Osteocyte (in vitro differentiated cells): Measurements from ENCODE around the gene IKZF3. TPM values are rescaled to one million over a fixed set of nuclear protein-coding genes. Genes with fewer than 3 reads are reported as not detected.

ENCODE experiments used
- DNase-seq: peaks from one replicate; pipeline ENCODE4 v3.0.0; 2021; ENCODE audit warnings: mixed read lengths; ENCODE audit not compliant: unreplicated experiment; ENCODE audit errors: extremely low spot score
- H3K27ac Mint-ChIP-seq: one replicate; pipeline ENCODE4 v1.8.0; 2021; ENCODE audit warnings: mild to moderate bottlenecking, mixed read lengths; ENCODE audit not compliant: unreplicated experiment
- H3K27me3 Mint-ChIP-seq: one replicate; pipeline ENCODE4 v1.8.0; 2021; ENCODE audit warnings: mixed read lengths; ENCODE audit not compliant: unreplicated experiment
- H3K36me3 Mint-ChIP-seq: one replicate; pipeline ENCODE4 v1.8.0; 2021; ENCODE audit warnings: mixed read lengths; ENCODE audit not compliant: unreplicated experiment
- H3K4me1 Mint-ChIP-seq: one replicate; pipeline ENCODE4 v1.8.0; 2021; ENCODE audit warnings: mixed read lengths; ENCODE audit not compliant: unreplicated experiment
- H3K4me3 Mint-ChIP-seq: one replicate; pipeline ENCODE4 v1.8.0; 2021; ENCODE audit warnings: mild to moderate bottlenecking, moderate library complexity, mixed read lengths; ENCODE audit not compliant: unreplicated experiment
- H3K9me3 Mint-ChIP-seq: one replicate; pipeline ENCODE4 v1.8.0; 2021; ENCODE audit warnings: mixed read lengths; ENCODE audit not compliant: unreplicated experiment
- total RNA-seq: library from RNA; stranded (reverse); gene quantifications from 2 replicates; pipeline ENCODE4 v1.2.1, GENCODE V29; 2021
- TF ChIP-seq, protein P1 (sequence below): fragments of 200-600 bp; sonication (generic); IDR thresholded peaks from 2 replicates; pipeline ENCODE4 v1.5.0; 2021; ENCODE audit warnings: antibody characterized with exemption, mild to moderate bottlenecking, moderate library complexity

Gene IKZF3
- total RNA-seq, 1 donor from 2014 or later = not detected

DNA sequence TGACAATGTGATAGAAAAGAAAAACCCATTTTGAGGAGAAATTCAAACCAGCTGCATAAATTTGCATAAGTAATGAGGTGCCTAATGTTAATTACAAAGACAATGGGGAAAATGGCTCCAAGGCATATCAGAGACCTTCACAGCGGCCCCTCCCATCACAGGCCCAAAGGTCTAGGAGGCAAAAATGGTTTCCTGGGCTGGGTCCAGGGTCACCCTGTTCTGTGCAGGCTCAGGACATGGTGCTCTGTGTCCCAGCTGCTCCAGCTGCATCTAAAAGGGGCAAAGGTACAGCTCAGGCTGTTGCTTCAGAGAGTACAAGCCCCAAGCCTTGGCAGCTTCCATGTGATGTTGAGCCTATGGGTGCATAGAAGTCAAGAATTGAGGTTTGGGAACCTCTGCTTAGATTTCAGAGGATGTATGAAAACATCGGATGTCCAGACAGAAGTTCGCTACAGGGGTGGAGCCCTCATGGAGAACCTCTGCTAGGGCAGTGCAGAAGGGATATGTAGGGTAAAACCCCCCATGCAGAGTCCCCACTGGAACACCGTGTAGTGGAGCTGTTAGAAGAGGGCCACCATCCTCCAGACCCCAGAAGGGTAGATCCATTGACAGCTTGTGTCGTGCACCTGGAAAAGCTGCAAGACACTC, 40.6 kb downstream of the IKZF3 start:
- no peaks in the 10 kb centered on the region for H3K36me3 Mint-ChIP-seq
- H3K27ac Mint-ChIP-seq = no peak overlapping the region
- no peak overlapping the region for H3K4me3 Mint-ChIP-seq
- TF ChIP-seq, protein P1, sequence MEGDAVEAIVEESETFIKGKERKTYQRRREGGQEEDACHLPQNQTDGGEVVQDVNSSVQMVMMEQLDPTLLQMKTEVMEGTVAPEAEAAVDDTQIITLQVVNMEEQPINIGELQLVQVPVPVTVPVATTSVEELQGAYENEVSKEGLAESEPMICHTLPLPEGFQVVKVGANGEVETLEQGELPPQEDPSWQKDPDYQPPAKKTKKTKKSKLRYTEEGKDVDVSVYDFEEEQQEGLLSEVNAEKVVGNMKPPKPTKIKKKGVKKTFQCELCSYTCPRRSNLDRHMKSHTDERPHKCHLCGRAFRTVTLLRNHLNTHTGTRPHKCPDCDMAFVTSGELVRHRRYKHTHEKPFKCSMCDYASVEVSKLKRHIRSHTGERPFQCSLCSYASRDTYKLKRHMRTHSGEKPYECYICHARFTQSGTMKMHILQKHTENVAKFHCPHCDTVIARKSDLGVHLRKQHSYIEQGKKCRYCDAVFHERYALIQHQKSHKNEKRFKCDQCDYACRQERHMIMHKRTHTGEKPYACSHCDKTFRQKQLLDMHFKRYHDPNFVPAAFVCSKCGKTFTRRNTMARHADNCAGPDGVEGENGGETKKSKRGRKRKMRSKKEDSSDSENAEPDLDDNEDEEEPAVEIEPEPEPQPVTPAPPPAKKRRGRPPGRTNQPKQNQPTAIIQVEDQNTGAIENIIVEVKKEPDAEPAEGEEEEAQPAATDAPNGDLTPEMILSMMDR = no peak
- H3K4me1 Mint-ChIP-seq = peaks cover 2% of the 10 kb centered on the region
- peaks cover 48% of the 10 kb centered on the region for H3K27me3 Mint-ChIP-seq
- peaks cover 5% of the 10 kb centered on the region for H3K9me3 Mint-ChIP-seq
- DNase-seq = no peak

DNA sequence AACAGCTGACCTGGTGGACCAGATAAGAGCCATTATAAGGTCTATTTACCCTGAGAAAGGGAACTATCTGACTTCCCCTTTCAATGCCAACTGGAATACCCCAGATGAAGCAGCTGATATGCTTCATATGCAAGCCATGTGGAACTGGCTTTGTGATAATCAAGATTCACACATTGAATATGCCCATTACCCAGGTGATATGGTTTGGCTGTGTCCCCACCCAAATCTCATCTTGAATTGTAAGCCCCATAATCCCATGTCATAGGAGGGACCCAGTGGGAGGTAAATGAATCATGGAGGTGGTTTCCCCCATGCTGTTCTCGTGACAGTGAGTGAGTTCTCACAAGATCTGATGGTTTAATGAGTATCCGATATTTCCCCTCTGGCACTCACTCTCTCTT, 42.1 kb downstream of the IKZF3 start:
- peaks cover 39% of the 10 kb centered on the region for H3K27me3 Mint-ChIP-seq
- peaks cover 2% of the 10 kb centered on the region for H3K4me1 Mint-ChIP-seq
- no peak for DNase-seq
- no peak overlapping the region for H3K4me3 Mint-ChIP-seq
- no peaks in the 10 kb centered on the region for H3K36me3 Mint-ChIP-seq
- H3K9me3 Mint-ChIP-seq = peaks cover 5% of the 10 kb centered on the region
- TF ChIP-seq, protein P1 = no peak
- no peak overlapping the region for H3K27ac Mint-ChIP-seq

DNA sequence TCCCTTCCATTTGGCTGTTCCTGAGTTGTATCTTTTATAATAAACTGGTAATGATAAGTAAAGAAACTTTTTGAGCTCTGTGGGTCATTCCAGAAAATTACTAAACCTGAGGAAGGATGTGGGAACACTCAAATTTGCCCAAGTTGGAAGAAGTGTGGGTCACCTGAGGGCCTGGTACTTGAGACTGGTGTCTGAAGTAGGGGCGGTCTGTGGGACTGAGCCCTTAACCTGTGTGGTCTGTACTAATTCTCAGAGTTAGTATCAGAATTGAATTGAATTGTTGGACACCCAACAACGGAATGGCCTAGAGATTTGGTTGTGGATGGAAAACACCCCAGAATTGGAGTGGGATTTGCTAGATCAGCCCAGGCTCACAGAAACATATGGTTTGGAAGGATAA, 43.1 kb downstream of the IKZF3 start:
- peaks cover 2% of the 10 kb centered on the region for H3K4me1 Mint-ChIP-seq
- H3K36me3 Mint-ChIP-seq = no peaks in the 10 kb centered on the region
- H3K27me3 Mint-ChIP-seq = peaks cover 33% of the 10 kb centered on the region
- H3K27ac Mint-ChIP-seq = no peak overlapping the region
- H3K4me3 Mint-ChIP-seq = no peak overlapping the region
- H3K9me3 Mint-ChIP-seq = peaks cover 5% of the 10 kb centered on the region
- TF ChIP-seq, protein P1 = no peak
- no peak for DNase-seq

DNA sequence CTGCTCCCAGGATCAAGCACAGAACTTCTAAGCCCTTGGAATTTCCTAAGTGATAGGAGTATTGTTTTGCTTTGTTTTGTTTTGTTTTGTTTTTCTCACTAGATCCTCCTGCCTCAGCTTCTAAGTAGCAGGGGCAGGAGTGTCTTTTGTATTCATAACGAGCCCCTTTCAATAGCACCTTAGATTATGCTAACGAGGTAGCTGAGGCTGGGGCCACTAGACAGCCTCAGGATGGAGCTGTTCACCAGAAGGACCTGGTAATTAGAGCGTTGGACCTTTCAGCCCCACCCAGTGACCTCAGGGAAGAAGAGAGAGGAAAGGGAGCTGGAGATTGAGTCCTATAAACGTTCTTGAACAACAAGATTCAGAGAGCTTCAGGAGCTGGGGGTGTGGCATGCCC, 43.6 kb downstream of the IKZF3 start:
- H3K27ac Mint-ChIP-seq = no peak overlapping the region
- no peak overlapping the region for H3K4me3 Mint-ChIP-seq
- TF ChIP-seq, protein P1 = no peak
- no peak for DNase-seq
- peaks cover 2% of the 10 kb centered on the region for H3K4me1 Mint-ChIP-seq
- H3K9me3 Mint-ChIP-seq = peaks cover 5% of the 10 kb centered on the region
- H3K36me3 Mint-ChIP-seq = no peaks in the 10 kb centered on the region
- H3K27me3 Mint-ChIP-seq = peaks cover 36% of the 10 kb centered on the region

DNA sequence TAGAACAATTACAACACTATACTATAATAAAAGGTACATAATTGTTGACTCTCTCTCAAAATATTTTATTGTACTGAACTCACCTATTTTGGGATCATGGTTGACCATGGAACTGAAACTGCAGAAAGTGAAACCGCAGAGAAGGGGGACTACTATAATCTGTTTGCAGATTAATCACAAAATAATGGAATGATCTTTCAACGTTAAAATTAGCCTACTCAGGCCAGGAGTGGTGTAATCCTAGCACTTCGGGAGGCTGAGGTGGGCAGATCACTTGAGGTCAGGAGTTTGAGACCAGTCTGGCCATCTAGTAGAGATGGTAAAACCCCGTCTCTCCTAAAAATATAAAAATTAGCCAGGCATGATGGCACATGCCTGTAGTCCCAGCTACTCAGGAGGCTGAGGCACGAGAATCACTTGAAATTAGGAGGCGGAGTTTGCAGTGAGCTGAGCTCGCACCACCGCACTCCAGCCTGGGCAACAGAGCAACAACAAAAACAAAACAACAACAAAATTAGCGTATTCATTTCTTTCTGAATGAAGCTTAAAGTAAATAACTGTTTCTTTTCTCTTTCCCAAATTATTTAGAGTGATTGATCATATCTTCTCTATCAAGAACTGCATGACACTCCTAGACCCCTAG, 45.6 kb downstream of the IKZF3 start:
- Mint-ChIP-seq H3K9me3 (peaks cover 5% of the 10 kb centered on the region), H3K4me3 (no peak overlapping the region), H3K4me1 (peaks cover 2% of the 10 kb centered on the region), H3K36me3 (no peaks in the 10 kb centered on the region), H3K27me3 (peaks cover 46% of the 10 kb centered on the region), H3K27ac (no peak overlapping the region)
- TF ChIP-seq, protein P1 = no peak
- no peak for DNase-seq
